Epidermal melanocyte (primary cell): ENCODE data around the gene HADHB.

Experiments used
- DNase-seq: peaks from one replicate; pipeline ENCODE4 v3.0.0; 2011; ENCODE audit warnings: low spot score; ENCODE audit not compliant: insufficient read length

Gene HADHB

GRCh38 chr2:26244309-26245230, at the start of gene HADHB, which contains the start of gene HADHA:
TSS of gene HADHB (plus strand) at chr2:26244939. CDS start at chr2:26254255, 9,316 bp downstream.
TSS of gene HADHA (minus strand) at chr2:26244632. CDS start at chr2:26244596, 36 bp downstream.
- peak; percentile 65 for DNase-seq

GRCh38 chr2:26195040-26195984, 49.4 kb upstream of the HADHB start:
- DNase-seq = no peak

GRCh38 chr2:26196683-26197418, 47.9 kb upstream of the HADHB start:
- DNase-seq = no peak

GRCh38 chr2:26197516-26197915, 47.2 kb upstream of the HADHB start:
- DNase-seq = no peak

GRCh38 chr2:26202981-26203490, 41.7 kb upstream of the HADHB start:
- DNase-seq = no peak

- DNase-seq = no peak
Observed at GRCh38 chr2:26203906-26204305, 40.8 kb upstream of the HADHB start.

GRCh38 chr2:26212011-26212410, 32.7 kb upstream of the HADHB start:
- no peak for DNase-seq

- DNase-seq = no peak
Observed at GRCh38 chr2:26214759-26215158, 30.0 kb upstream of the HADHB start.

- DNase-seq = no peak
Observed at GRCh38 chr2:26215833-26216232, 28.9 kb upstream of the HADHB start.

GRCh38 chr2:26216587-26216986, 28.2 kb upstream of the HADHB start:
- no peak for DNase-seq

GRCh38 chr2:26217720-26218119, 27.0 kb upstream of the HADHB start:
- DNase-seq = no peak

GRCh38 chr2:26223018-26223417, 21.7 kb upstream of the HADHB start:
- DNase-seq = no peak

- DNase-seq = no peak
Observed at GRCh38 chr2:26224095-26224494, 20.6 kb upstream of the HADHB start.

- DNase-seq = no peak
Observed at GRCh38 chr2:26229595-26229994, 15.1 kb upstream of the HADHB start.

- no peak for DNase-seq
Observed at GRCh38 chr2:26230806-26231205, 13.9 kb upstream of the HADHB start.

GRCh38 chr2:26235089-26235488, 9.7 kb upstream of the HADHB start:
- no peak for DNase-seq

- DNase-seq = no peak
Observed at GRCh38 chr2:26237868-26238267, 6.9 kb upstream of the HADHB start.

- no peak for DNase-seq
Observed at GRCh38 chr2:26238311-26238958, 6.3 kb upstream of the HADHB start.

- DNase-seq = no peak
Observed at GRCh38 chr2:26241928-26242436, 2.8 kb upstream of the HADHB start.
